Measurements from ENCODE around the gene HABP4. TPM values are rescaled to one million over a fixed set of nuclear protein-coding genes. Genes with fewer than 3 reads are reported as not detected.

HABP4 gene
- total and polyA plus RNA-seq, 10 of the 15 experiments (the other 5 are each of a cell fraction or from before 2014, with no cell fraction given), result 1.6 to 15.4 (median 11.6) TPM

- TF ChIP-seq, protein P1, sequence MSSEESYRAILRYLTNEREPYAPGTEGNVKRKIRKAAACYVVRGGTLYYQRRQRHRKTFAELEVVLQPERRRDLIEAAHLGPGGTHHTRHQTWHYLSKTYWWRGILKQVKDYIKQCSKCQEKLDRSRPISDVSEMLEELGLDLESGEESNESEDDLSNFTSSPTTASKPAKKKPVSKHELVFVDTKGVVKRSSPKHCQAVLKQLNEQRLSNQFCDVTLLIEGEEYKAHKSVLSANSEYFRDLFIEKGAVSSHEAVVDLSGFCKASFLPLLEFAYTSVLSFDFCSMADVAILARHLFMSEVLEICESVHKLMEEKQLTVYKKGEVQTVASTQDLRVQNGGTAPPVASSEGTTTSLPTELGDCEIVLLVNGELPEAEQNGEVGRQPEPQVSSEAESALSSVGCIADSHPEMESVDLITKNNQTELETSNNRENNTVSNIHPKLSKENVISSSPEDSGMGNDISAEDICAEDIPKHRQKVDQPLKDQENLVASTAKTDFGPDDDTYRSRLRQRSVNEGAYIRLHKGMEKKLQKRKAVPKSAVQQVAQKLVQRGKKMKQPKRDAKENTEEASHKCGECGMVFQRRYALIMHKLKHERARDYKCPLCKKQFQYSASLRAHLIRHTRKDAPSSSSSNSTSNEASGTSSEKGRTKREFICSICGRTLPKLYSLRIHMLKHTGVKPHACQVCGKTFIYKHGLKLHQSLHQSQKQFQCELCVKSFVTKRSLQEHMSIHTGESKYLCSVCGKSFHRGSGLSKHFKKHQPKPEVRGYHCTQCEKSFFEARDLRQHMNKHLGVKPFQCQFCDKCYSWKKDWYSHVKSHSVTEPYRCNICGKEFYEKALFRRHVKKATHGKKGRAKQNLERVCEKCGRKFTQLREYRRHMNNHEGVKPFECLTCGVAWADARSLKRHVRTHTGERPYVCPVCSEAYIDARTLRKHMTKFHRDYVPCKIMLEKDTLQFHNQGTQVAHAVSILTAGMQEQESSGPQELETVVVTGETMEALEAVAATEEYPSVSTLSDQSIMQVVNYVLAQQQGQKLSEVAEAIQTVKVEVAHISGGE (CRISPR knock-in tag; IDR thresholded peaks at IDR 0.05), result no peak
- TF ChIP-seq MTA3 (IDR thresholded peaks at IDR 0.05; ENCODE audit: borderline replicate concordance, low read length) (no peak; the same call in 1 of the 2 replicates), NFIC (IDR thresholded peaks at IDR 0.05; ENCODE audit: low read depth, low read length) (peak; percentile 94), ZZZ3 (IDR thresholded peaks at IDR 0.05; ENCODE audit: control insufficient read depth, insufficient read length, low read depth) (no peak), EGR1 (IDR thresholded peaks at IDR 0.05; ENCODE audit: borderline replicate concordance in 1 of 2, low read depth in 2 of 2, low read length in 2 of 2) (no peak), ESRRA (IDR thresholded peaks at IDR 0.05; ENCODE audit: low read length) (no peak), RELB (IDR thresholded peaks at IDR 0.05; ENCODE audit: low read depth) (peak; percentile 40; the same call in 1 of the 2 replicates), HDAC6 (IDR thresholded peaks at IDR 0.05; ENCODE audit: unreplicated experiment) (no peak), SUPT20H (IDR thresholded peaks at IDR 0.05; ENCODE audit: borderline replicate concordance, control insufficient read depth, low read depth, low read length) (no peak), RFX5 (IDR thresholded peaks at IDR 0.05; ENCODE audit: low read depth, low read length) (no peak), SREBF2 (IDR thresholded peaks at IDR 0.05; ENCODE audit: low read length) (no peak), RB1 (IDR thresholded peaks at IDR 0.05; ENCODE audit: borderline replicate concordance) (no peak), NR2F1 (conservative IDR thresholded peaks at IDR 0.05) (no peak; the same call in 1 of the 2 replicates), FOXK2 (IDR thresholded peaks at IDR 0.05) (no peak)
- TF ChIP-seq, protein P2, sequence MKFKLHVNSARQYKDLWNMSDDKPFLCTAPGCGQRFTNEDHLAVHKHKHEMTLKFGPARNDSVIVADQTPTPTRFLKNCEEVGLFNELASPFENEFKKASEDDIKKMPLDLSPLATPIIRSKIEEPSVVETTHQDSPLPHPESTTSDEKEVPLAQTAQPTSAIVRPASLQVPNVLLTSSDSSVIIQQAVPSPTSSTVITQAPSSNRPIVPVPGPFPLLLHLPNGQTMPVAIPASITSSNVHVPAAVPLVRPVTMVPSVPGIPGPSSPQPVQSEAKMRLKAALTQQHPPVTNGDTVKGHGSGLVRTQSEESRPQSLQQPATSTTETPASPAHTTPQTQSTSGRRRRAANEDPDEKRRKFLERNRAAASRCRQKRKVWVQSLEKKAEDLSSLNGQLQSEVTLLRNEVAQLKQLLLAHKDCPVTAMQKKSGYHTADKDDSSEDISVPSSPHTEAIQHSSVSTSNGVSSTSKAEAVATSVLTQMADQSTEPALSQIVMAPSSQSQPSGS (IDR thresholded peaks at IDR 0.05; ENCODE audit: low read length), result peak; percentile 82
- TF ChIP-seq, protein P3, sequence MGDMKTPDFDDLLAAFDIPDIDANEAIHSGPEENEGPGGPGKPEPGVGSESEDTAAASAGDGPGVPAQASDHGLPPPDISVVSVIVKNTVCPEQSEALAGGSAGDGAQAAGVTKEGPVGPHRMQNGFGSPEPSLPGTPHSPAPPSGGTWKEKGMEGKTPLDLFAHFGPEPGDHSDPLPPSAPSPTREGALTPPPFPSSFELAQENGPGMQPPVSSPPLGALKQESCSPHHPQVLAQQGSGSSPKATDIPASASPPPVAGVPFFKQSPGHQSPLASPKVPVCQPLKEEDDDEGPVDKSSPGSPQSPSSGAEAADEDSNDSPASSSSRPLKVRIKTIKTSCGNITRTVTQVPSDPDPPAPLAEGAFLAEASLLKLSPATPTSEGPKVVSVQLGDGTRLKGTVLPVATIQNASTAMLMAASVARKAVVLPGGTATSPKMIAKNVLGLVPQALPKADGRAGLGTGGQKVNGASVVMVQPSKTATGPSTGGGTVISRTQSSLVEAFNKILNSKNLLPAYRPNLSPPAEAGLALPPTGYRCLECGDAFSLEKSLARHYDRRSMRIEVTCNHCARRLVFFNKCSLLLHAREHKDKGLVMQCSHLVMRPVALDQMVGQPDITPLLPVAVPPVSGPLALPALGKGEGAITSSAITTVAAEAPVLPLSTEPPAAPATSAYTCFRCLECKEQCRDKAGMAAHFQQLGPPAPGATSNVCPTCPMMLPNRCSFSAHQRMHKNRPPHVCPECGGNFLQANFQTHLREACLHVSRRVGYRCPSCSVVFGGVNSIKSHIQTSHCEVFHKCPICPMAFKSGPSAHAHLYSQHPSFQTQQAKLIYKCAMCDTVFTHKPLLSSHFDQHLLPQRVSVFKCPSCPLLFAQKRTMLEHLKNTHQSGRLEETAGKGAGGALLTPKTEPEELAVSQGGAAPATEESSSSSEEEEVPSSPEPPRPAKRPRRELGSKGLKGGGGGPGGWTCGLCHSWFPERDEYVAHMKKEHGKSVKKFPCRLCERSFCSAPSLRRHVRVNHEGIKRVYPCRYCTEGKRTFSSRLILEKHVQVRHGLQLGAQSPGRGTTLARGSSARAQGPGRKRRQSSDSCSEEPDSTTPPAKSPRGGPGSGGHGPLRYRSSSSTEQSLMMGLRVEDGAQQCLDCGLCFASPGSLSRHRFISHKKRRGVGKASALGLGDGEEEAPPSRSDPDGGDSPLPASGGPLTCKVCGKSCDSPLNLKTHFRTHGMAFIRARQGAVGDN (IDR thresholded peaks at IDR 0.05), result no peak
These were observed 28.9 kb downstream of the HABP4 start (continued) for GRCh38 chr9:96478829-96479371.

Data from GM12878 (cell line).